ENCODE measurements around the gene NR2F1-AS1.

GRCh38 chr5:93612855-93613243 is 31.8 kb upstream of the NR2F1-AS1 start:
- TF ChIP-seq POLR2A (IDR thresholded peaks at IDR 0.05), result no peak
- TF ChIP-seq, protein P1, sequence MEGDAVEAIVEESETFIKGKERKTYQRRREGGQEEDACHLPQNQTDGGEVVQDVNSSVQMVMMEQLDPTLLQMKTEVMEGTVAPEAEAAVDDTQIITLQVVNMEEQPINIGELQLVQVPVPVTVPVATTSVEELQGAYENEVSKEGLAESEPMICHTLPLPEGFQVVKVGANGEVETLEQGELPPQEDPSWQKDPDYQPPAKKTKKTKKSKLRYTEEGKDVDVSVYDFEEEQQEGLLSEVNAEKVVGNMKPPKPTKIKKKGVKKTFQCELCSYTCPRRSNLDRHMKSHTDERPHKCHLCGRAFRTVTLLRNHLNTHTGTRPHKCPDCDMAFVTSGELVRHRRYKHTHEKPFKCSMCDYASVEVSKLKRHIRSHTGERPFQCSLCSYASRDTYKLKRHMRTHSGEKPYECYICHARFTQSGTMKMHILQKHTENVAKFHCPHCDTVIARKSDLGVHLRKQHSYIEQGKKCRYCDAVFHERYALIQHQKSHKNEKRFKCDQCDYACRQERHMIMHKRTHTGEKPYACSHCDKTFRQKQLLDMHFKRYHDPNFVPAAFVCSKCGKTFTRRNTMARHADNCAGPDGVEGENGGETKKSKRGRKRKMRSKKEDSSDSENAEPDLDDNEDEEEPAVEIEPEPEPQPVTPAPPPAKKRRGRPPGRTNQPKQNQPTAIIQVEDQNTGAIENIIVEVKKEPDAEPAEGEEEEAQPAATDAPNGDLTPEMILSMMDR (IDR thresholded peaks at IDR 0.05), result no peak
